GM18907 (cell line): ENCODE measurements around the gene COP1.

Experiments
- ATAC-seq: cut with Tn5 transposase; IDR thresholded peaks from one replicate; pipeline ENCODE4 v1.9.1; 2021; ENCODE audit warnings: mild to moderate bottlenecking, moderate library complexity; ENCODE audit not compliant: unreplicated experiment

COP1 gene

DNA sequence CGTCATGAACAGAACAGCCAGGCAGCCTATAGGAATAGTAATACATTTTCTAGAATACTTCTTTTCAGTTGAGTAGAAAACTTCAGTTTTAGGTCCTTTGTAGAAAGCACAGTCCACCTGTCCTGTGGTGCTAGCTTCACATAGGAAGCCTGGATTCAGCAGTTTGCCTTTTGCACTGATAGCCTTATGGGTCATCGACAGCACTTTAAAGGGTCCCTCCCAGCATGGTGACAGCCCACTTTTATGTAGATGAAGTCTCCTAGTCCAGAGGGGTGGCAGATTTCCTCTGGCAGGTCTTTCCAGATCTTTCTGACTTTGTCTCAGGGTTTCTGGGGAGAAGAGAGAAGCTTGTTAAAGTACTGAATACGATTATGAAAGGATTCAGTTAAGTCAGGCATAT is 302.3 kb downstream of the COP1 start:
- ATAC-seq, result no peak

DNA sequence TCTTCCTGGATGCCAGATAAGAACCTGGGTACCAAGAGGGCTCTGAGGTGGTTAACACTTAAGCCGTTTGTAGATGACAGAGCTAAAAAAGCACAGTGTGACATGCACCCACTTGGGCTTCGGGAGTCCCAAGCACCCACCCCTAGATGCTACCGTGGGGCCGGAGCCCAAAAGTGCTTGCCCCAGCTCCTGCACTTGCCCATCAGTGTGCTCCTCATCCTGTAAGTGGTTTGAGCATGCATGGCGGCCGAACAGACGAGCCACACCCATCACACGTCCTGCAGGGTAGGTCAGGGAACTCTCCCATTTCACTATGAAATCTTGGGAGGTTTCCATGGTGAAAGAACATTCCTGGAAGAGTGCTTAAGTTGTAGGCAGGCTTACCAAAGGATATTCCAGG is 304.8 kb downstream of the COP1 start:
- no peak for ATAC-seq

DNA sequence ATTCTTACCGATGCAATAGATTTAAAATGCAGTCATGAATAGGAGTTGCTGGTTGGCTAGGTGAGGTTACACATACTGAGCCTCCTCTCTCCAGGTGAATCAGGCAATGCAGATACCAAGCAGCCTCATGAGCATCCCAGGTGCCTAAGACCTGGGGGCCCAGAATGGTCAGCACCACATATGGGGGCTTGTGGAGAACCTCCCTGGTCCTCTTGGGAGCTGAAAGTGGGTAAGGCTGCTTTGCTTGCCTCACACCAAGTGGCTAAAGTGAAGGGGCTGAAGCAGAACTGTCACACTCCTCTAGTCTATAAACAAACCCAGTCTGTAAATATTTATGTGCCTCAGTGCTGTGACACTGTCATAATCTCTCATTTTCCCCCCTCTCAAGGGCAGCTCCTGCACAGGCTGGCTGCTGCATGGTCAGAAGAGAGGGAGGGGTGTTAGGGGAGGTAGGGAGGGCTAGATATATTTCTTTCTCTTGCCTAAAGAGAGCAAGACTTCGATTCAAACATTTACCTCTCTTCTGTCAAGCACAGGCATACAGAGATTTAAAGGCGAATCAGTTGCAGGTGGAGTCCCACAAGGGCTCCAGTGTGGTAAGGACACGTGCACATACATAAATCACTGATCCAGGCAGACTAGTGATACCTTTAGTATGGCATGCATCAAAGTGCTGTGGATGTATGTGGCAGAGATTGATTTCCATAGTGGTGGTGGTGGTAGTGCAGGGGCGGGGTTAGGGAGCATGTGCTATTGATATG is 305.8 kb downstream of the COP1 start:
- ATAC-seq, result no peak

DNA sequence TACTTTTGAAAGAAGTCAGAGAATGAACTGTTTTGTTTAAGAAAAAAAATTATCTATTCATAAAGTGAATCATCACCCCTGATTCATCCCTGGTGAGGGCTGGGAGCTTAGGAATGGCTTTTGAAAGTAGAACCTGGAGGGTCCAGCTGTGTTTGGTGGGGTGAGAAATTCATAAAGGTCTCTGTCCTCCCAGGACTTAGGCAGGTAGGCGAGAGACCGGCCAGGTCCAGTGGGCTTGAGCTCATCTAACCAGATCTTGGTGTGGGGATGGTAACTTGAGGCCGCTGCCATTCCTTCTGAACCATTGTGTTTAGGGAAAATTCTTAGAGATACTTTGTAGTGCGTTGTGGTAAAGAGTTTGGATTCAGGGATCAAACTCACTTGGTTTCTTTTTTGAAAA is 306.9 kb downstream of the COP1 start:
- ATAC-seq, result no peak

DNA sequence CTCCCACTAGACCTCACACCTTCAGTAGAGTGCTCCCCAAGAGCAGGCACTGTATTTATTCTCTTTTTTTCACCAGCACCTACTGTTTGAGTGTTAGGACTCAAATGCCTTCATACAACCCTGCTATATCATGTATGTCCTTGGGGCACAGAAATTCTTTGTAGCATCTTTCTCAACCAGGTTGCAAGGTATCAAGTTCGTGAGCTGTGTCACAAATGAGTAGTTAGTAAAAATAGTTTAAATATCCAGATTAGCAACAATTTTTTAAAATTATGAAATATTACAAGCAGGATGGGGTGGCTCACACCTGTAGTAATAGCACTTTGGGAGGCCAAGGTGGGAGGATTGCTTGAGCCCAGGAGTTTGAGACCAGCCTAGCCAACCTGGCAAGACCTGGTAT is 311.1 kb downstream of the COP1 start:
- ATAC-seq, result no peak
